Smooth muscle cell (in vitro differentiated cells): ENCODE results near the gene CDK9. TPM values are rescaled to one million over a fixed set of nuclear protein-coding genes. Genes with fewer than 3 reads are reported as not detected.

Source experiments
- DNase-seq: peaks from one replicate; lab custom pipeline; 2025; ENCODE audit not compliant: unreplicated experiment; lab: John Stamatoyannopoulos, UW
- H2AFZ ChIP-seq: fragments of 200-600 bp; sonication (generic); 2 replicates; pipeline ENCODE4 v1.6.0; 2016; ENCODE audit warnings: antibody characterized with exemption, low read depth, mild to moderate bottlenecking
- H3F3A ChIP-seq: fragments of 200-600 bp; sonication (generic); 2 replicates; pipeline ENCODE4 v1.6.0; 2017; ENCODE audit warnings: antibody characterized with exemption, low read depth
- H3K27ac ChIP-seq: fragments of 200-600 bp; sonication (generic); 2 replicates; pipeline ENCODE4 v1.5.1; 2016; ENCODE audit warnings: low read depth, mild to moderate bottlenecking
- H3K27me3 ChIP-seq: fragments of 200-600 bp; sonication (generic); 2 replicates; pipeline ENCODE4 v1.6.1; 2016; ENCODE audit warnings: low read depth, mild to moderate bottlenecking
- H3K36me3 ChIP-seq: fragments of 200-600 bp; sonication (generic); 2 replicates; pipeline ENCODE4 v1.5.1; 2016; ENCODE audit warnings: low read depth
- H3K4me1 ChIP-seq: fragments of 200-600 bp; sonication (generic); 2 replicates; pipeline ENCODE4 v1.5.1; 2016; ENCODE audit warnings: low read depth
- H3K4me2 ChIP-seq: fragments of 200-600 bp; sonication (generic); 2 replicates; pipeline ENCODE4 v1.6.0; 2016; ENCODE audit warnings: mild to moderate bottlenecking
- H3K4me3 ChIP-seq: fragments of 200-600 bp; sonication (generic); 2 replicates; pipeline ENCODE4 v1.5.1; 2016; ENCODE audit warnings: mild to moderate bottlenecking
- H3K79me2 ChIP-seq: fragments of 200-600 bp; sonication (generic); 2 replicates; pipeline ENCODE4 v1.6.0; 2016; ENCODE audit warnings: low read depth, mild to moderate bottlenecking
- H3K9ac ChIP-seq: fragments of 200-600 bp; sonication (generic); 2 replicates; pipeline ENCODE4 v1.6.0; 2016; ENCODE audit warnings: low read depth
- H3K9me3 ChIP-seq: fragments of 200-600 bp; sonication (generic); replicated peaks from 2 replicates; pipeline ENCODE4 v1.5.1; 2016; ENCODE audit warnings: low read depth
- H4K20me1 ChIP-seq: fragments of 200-600 bp; sonication (generic); 2 replicates; pipeline ENCODE4 v1.6.0; 2016; ENCODE audit warnings: low read depth
- CTCF ChIP-seq: fragments of 200-600 bp; sonication (generic); IDR thresholded peaks from 2 replicates; pipeline ENCODE4 v1.5.1; 2017; ENCODE audit warnings: borderline replicate concordance, mild to moderate bottlenecking, antibody characterized with exemption; ENCODE audit not compliant: insufficient read depth, poor library complexity, severe bottlenecking
- WGBS: methylation state at CpG from one replicate; pipeline ENCODE4 v1.1.7; 2016; ENCODE audit warnings: low lambda C conversion rate; 5-methylcytosine and 5-hydroxymethylcytosine counted together
- polyA plus RNA-seq: library from polyadenylated mRNA; unstranded; fragments of >200 nt; fragmentation: Nextera tagmentation; extraction: Ambion mirVana; gene quantifications from 2 replicates; pipeline ENCODE4 v1.2.1, GENCODE V29; 2016
- total RNA-seq: library from RNA; depleted of rRNA; stranded (reverse); fragments of >200 nt; gene quantifications from 2 replicates; pipeline ENCODE4 v1.2.3, GENCODE V29; 2014

The CDK9 gene
- total and polyA plus RNA-seq, 2 experiments from 2014 or later = 38.2 to 68.6 TPM

GRCh38 chr9:127822108-127822507 is 36.3 kb downstream of the CDK9 start:
- Histone ChIP-seq H2AFZ (no peak overlapping the region), H3K9ac (no peak overlapping the region), H3K4me2 (no peak overlapping the region), H3K4me1 (no peaks in the 10 kb centered on the region), H4K20me1 (no peaks in the 10 kb centered on the region), H3K4me3 (no peak overlapping the region), H3K79me2 (no peaks in the 10 kb centered on the region), H3K9me3 (no peaks in the 10 kb centered on the region), H3K27ac (no peak overlapping the region), H3K27me3 (no peaks in the 10 kb centered on the region), H3K36me3 (no peaks in the 10 kb centered on the region), H3F3A (no peaks in the 10 kb centered on the region)
- no peak for DNase-seq
- no peak for TF ChIP-seq CTCF
- WGBS = 87% methylated on average over 4 of the region's 4 CpGs

GRCh38 chr9:127825319-127826051 is 39.7 kb downstream of the CDK9 start:
- DNase-seq = no peak
- no peak overlapping the region for H3K4me2 ChIP-seq
- H3K4me1 ChIP-seq = peaks cover 4% of the 10 kb centered on the region

GRCh38 chr9:127826253-127826913 is 40.5 kb downstream of the CDK9 start:
- Histone ChIP-seq H3K27me3 (no peaks in the 10 kb centered on the region), H3F3A (no peaks in the 10 kb centered on the region), H4K20me1 (no peaks in the 10 kb centered on the region), H3K79me2 (no peaks in the 10 kb centered on the region), H3K4me1 (peaks cover 4% of the 10 kb centered on the region), H3K9ac (no peak overlapping the region), H3K9me3 (no peaks in the 10 kb centered on the region), H3K4me2 (no peak overlapping the region), H3K36me3 (no peaks in the 10 kb centered on the region), H2AFZ (no peak overlapping the region), H3K4me3 (no peak overlapping the region), H3K27ac (no peak overlapping the region)
- 92% methylated on average over 7 of the region's 7 CpGs for WGBS
- TF ChIP-seq CTCF = no peak
- DNase-seq = no peak

More at GRCh38 chr9:127825319-127826051, 39.7 kb downstream of the CDK9 start:
- Histone ChIP-seq H3K9me3 (no peaks in the 10 kb centered on the region), H3K4me3 (no peak overlapping the region), H3K27ac (no peak overlapping the region), H3F3A (no peaks in the 10 kb centered on the region), H4K20me1 (no peaks in the 10 kb centered on the region), H3K36me3 (no peaks in the 10 kb centered on the region), H3K27me3 (no peaks in the 10 kb centered on the region), H3K79me2 (no peaks in the 10 kb centered on the region), H3K9ac (no peak overlapping the region), H2AFZ (no peak overlapping the region)
- 55% methylated on average over 22 of the region's 42 CpGs for WGBS
- TF ChIP-seq CTCF = peak; percentile 28
